Heart left ventricle (tissue), 13 donors: Measurements from ENCODE around the gene CHCHD6.

ENCODE experiments used
- CTCF ChIP-seq, 12 donors: fragments of 200-600 bp; sonication (generic) in 4 of 12; IDR thresholded peaks; one replicate each; pipeline versions ENCODE4 v1.5.0 to v1.8.0; 2018 to 2022; ENCODE audit warnings: antibody characterized with exemption in 12 of 12, mild to moderate bottlenecking in 5 of 12
- POLR2A ChIP-seq, 2 donors: fragments of 450-650 bp; IDR thresholded peaks; one replicate each; pipeline ENCODE4 v1.6.1; 2017; ENCODE audit warnings: antibody characterized with exemption in 2 of 2, mild to moderate bottlenecking in 2 of 2, moderate library complexity in 2 of 2
- donor health status: ischemic (EF 13 %, LVEDD 7.1; RV severe dilation, severe dysfunction).
- donor health status: DM: no; HTN: yes; CAD: no.
- donor health status: DM: no; HTN: no; CAD: no.
- donor health status: ischemic (EF 25% LVEDD 6.9; RV normal size, moderate dysfunction).
- donor health status: ischemic (EF 25% LVEDD 5.7; RV mildly dilated, moderate dysfunction).
- donor health status: ischemic (EF 35%, LVEDD 5.7; RV mildly dilated, moderate dysfunction).
- donor health status: nonischemic (EF 11% LVEDD 7.7; RV severe dilation, severe dysfunction).
- donor health status: DM: yes; HTN: yes; CAD: no.
- donor health status: PGD.
- donor health status: ischemic (EF 29% LVEDD 5.4; RV normal size, mild dysfunction).
- donor health status: nonischemic (EF 23%, LVEDD 6.1; RV moderate dilation, normal function).

- TF ChIP-seq CTCF (IDR thresholded peaks at IDR 0.05) = no peak
- no peak for TF ChIP-seq POLR2A (IDR thresholded peaks at IDR 0.05)
Measured at GRCh38 chr3:126889276-126890201, 185.5 kb downstream of the CHCHD6 start.
